Hepatocyte (in vitro differentiated cells): ENCODE data around the gene TMEM170B. TPM values are rescaled to one million over a fixed set of nuclear protein-coding genes. Genes with fewer than 3 reads are reported as not detected.

Experiments
- DNase-seq: peaks from one replicate; pipeline ENCODE4 v3.0.0-alpha.2; 2016; ENCODE audit warnings: low spot score
- H2AFZ ChIP-seq: fragments of 200-600 bp; sonication (generic); 2 replicates; pipeline ENCODE4 v1.6.0; 2016; ENCODE audit warnings: antibody characterized with exemption, mild to moderate bottlenecking
- H3K27ac ChIP-seq: fragments of 200-600 bp; sonication (generic); 2 replicates; pipeline ENCODE4 v1.5.1; 2016; ENCODE audit warnings: mild to moderate bottlenecking
- H3K27me3 ChIP-seq: fragments of 200-600 bp; sonication (generic); 2 replicates; pipeline ENCODE4 v1.6.1; 2016
- H3K36me3 ChIP-seq: fragments of 200-600 bp; sonication (generic); replicated peaks from 2 replicates; pipeline ENCODE4 v1.5.1; 2016; ENCODE audit warnings: low read depth; ENCODE audit not compliant: insufficient read depth
- H3K4me1 ChIP-seq: fragments of 200-600 bp; sonication (generic); 2 replicates; pipeline ENCODE4 v1.5.1; 2016; ENCODE audit warnings: mild to moderate bottlenecking, moderate library complexity; ENCODE audit not compliant: insufficient read depth
- H3K4me2 ChIP-seq: fragments of 200-600 bp; sonication (generic); 2 replicates; pipeline ENCODE4 v1.6.0; 2016
- H3K4me3 ChIP-seq: fragments of 200-600 bp; sonication (generic); 2 replicates; pipeline ENCODE4 v1.5.1; 2016; ENCODE audit warnings: mild to moderate bottlenecking
- H3K79me2 ChIP-seq: fragments of 200-600 bp; sonication (generic); 2 replicates; pipeline ENCODE4 v1.6.0; 2017; ENCODE audit warnings: mild to moderate bottlenecking
- H3K9me2 ChIP-seq: fragments of 200-600 bp; sonication (generic); replicated peaks from 2 replicates; pipeline ENCODE4 v1.6.0; 2017; ENCODE audit warnings: mild to moderate bottlenecking; ENCODE audit not compliant: insufficient read depth
- H3K9me3 ChIP-seq: fragments of 200-600 bp; sonication (generic); 2 replicates; pipeline ENCODE4 v1.5.1; 2016; ENCODE audit warnings: low read depth, mild to moderate bottlenecking
- H4K20me1 ChIP-seq: fragments of 200-600 bp; sonication (generic); 2 replicates; pipeline ENCODE4 v1.6.0; 2016; ENCODE audit warnings: mild to moderate bottlenecking; ENCODE audit not compliant: insufficient read depth, poor library complexity, severe bottlenecking
- CTCF ChIP-seq: fragments of 200-600 bp; sonication (generic); IDR thresholded peaks from 2 replicates; pipeline ENCODE4 v1.5.1; 2016; ENCODE audit warnings: antibody characterized with exemption, mild to moderate bottlenecking; ENCODE audit not compliant: poor library complexity
- EZH2 ChIP-seq: fragments of 200-600 bp; sonication (generic); IDR thresholded peaks from 2 replicates; pipeline ENCODE4 v1.6.1; 2016; ENCODE audit warnings: antibody characterized with exemption, mild to moderate bottlenecking, borderline replicate concordance
- EZH2phosphoT487 ChIP-seq: fragments of 200-600 bp; sonication (generic); IDR thresholded peaks from one replicate; pipeline ENCODE4 v1.6.1; 2018; ENCODE audit warnings: antibody characterized with exemption, mild to moderate bottlenecking, low read depth, moderate library complexity; ENCODE audit not compliant: unreplicated experiment, severe bottlenecking
- WGBS: methylation state at CpG from one replicate; pipeline ENCODE4 v1.1.6; 2016; ENCODE audit warnings: low lambda C conversion rate; ENCODE audit errors: missing lambda C conversion rate; 5-methylcytosine and 5-hydroxymethylcytosine counted together
- polyA plus RNA-seq: library from polyadenylated mRNA; unstranded; fragments of >200 nt; fragmentation: Nextera tagmentation; extraction: Ambion mirVana; gene quantifications from 2 replicates; pipeline ENCODE4 v1.2.1, GENCODE V29; 2016
- total RNA-seq: library from RNA; depleted of rRNA; stranded (reverse); fragments of >200 nt; gene quantifications from 2 replicates; pipeline ENCODE4 v1.2.3, GENCODE V29; 2014

TMEM170B gene
- total and polyA plus RNA-seq, 2 experiments from 2014 or later, result 0.82 to 6.5 TPM

- H2AFZ ChIP-seq, result peak overlapping the region; percentile 50
- no peak overlapping the region for H3K27ac ChIP-seq
Observed at GRCh38 chr6:11575408-11576033, 38.0 kb downstream of the TMEM170B start.

GRCh38 chr6:11580686-11581405 is 43.3 kb downstream of the TMEM170B start:
- H3K4me2 ChIP-seq, result no peak overlapping the region
- 78% methylated on average over 4 of the region's 4 CpGs for WGBS
- no peaks in the 10 kb centered on the region for H3K9me3 ChIP-seq
- H3K4me3 ChIP-seq, result no peak overlapping the region
- H3K79me2 ChIP-seq, result no peaks in the 10 kb centered on the region
- no peak for DNase-seq
- no peak for TF ChIP-seq EZH2
- TF ChIP-seq EZH2phosphoT487, result no peak
- no peak for TF ChIP-seq CTCF
- H3K9me2 ChIP-seq, result no peaks in the 10 kb centered on the region
- H3K27ac ChIP-seq, result no peak overlapping the region
- H2AFZ ChIP-seq, result no peak overlapping the region
- H3K4me1 ChIP-seq, result no peaks in the 10 kb centered on the region
- no peaks in the 10 kb centered on the region for H3K36me3 ChIP-seq
- H3K27me3 ChIP-seq, result no peaks in the 10 kb centered on the region
- no peaks in the 10 kb centered on the region for H4K20me1 ChIP-seq

More at GRCh38 chr6:11575408-11576033, 38.0 kb downstream of the TMEM170B start:
- Histone ChIP-seq H3K4me1 (no peaks in the 10 kb centered on the region), H3K36me3 (no peaks in the 10 kb centered on the region), H3K4me2 (peak overlapping the region; percentile 64), H3K9me2 (no peaks in the 10 kb centered on the region), H3K79me2 (no peaks in the 10 kb centered on the region), H3K9me3 (no peaks in the 10 kb centered on the region), H3K4me3 (no peak overlapping the region), H3K27me3 (no peaks in the 10 kb centered on the region), H4K20me1 (no peaks in the 10 kb centered on the region)
- 42% methylated on average over 10 of the region's 10 CpGs for WGBS
- TF ChIP-seq EZH2 (no peak), EZH2phosphoT487 (no peak), CTCF (peak; percentile 90)
- peak; percentile 87 for DNase-seq

GRCh38 chr6:11584244-11584643 is 46.7 kb downstream of the TMEM170B start:
- Histone ChIP-seq H3K4me1 (peaks cover 7% of the 10 kb centered on the region), H3K9me3 (no peaks in the 10 kb centered on the region), H3K79me2 (no peaks in the 10 kb centered on the region), H3K27me3 (no peaks in the 10 kb centered on the region), H4K20me1 (no peaks in the 10 kb centered on the region), H3K36me3 (no peaks in the 10 kb centered on the region), H3K4me3 (no peak overlapping the region), H3K4me2 (no peak overlapping the region), H3K27ac (no peak overlapping the region), H3K9me2 (no peaks in the 10 kb centered on the region), H2AFZ (no peak overlapping the region)
- no peak for TF ChIP-seq CTCF
- no peak for TF ChIP-seq EZH2phosphoT487
- 61% methylated on average over 5 of the region's 5 CpGs for WGBS
- DNase-seq, result no peak
